Rectal smooth muscle tissue (tissue), 1 donor: ENCODE results near the gene GBE1.

Experiments used
- H3K27ac ChIP-seq: one replicate; pipeline ENCODE4 v1.7.0; 2013; ENCODE audit warnings: low read depth, low read length, inconsistent platforms
- H3K27me3 ChIP-seq: one replicate; pipeline ENCODE4 v1.7.0; 2013; ENCODE audit warnings: low read length; ENCODE audit not compliant: control insufficient read depth, insufficient read depth
- H3K36me3 ChIP-seq: one replicate; pipeline ENCODE4 v1.7.0; 2013; ENCODE audit warnings: low read length; ENCODE audit not compliant: control insufficient read depth, insufficient read depth
- H3K4me1 ChIP-seq: one replicate; pipeline ENCODE4 v1.7.0; 2013; ENCODE audit warnings: low read length; ENCODE audit not compliant: control insufficient read depth, insufficient read depth
- H3K4me3 ChIP-seq: one replicate; pipeline ENCODE4 v1.7.0; 2013; ENCODE audit warnings: low read length
- H3K9ac ChIP-seq: one replicate; pipeline ENCODE4 v1.7.0; 2013; ENCODE audit warnings: low read length

GBE1 gene

DNA sequence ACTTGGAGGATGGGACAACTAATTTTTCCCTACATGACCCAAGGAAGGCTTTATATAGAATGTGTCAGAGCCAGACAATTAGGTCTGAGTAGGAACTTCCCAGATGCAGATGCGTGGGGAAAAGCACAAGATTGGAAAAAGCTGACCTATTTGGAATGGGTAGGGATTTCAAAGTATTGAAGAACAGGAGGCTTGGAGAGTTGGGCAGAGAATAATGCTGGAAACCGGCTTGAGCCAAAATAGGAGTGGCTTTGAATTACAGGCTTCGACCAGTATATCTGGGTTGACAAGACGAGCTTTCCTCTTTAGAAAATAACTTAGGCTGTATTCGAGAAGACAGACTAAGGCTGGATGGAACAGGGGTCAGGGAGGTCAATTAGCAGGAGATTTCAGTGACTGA, 181.1 kb downstream of the GBE1 start:
- Histone ChIP-seq H3K27ac (no peak overlapping the region), H3K9ac (no peak overlapping the region), H3K4me3 (no peak overlapping the region), H3K36me3 (no peaks in the 10 kb centered on the region), H3K27me3 (no peaks in the 10 kb centered on the region), H3K4me1 (no peaks in the 10 kb centered on the region)

DNA sequence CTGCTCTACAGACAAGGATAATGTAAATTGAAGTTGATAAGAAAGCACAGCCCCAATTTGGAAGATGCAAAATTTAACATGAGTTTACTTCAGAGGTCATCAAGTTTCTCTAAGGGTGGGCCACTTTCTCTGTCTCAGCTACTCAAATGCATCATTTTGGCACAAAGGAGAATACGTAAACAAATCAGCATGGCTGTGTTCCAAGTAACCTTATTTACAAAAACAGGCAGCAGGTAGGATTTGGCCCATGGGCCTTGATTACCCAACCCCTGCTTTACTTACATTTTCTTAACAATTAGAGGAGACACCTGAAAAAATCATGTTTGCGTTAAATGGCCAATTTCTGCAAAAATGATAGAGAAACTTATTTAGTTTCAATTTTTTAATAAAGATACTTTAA, 181.7 kb downstream of the GBE1 start:
- Histone ChIP-seq H3K4me1 (no peaks in the 10 kb centered on the region), H3K27ac (no peak overlapping the region), H3K9ac (no peak overlapping the region), H3K4me3 (no peak overlapping the region), H3K27me3 (no peaks in the 10 kb centered on the region), H3K36me3 (no peaks in the 10 kb centered on the region)

DNA sequence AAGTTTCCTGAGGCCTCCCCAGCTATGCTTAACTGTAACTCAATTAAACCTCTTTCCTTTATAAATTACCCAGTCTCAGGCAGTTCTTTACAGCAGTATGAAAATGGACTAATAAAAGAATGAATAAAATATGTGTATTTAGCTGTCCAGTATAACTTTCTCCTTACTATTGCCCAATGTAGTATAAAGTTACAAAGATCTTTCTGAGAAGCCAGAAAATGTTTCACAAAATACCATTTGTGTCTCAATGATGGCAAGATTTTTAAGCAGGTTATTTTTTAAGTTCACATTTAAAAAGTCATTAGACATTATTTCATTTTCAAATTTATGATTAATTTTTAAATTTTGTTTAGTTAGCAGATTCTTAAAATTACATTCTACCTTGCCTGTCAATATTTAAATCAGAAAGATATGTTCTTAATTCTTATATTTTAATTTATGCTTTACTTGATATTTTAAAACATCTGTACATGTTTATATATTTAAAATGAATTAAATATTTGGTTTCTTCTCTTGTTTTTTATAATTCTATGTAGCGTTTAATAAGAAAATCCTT, 189.2 kb downstream of the GBE1 start:
- H3K9ac ChIP-seq, result no peak overlapping the region
- no peak overlapping the region for H3K27ac ChIP-seq

DNA sequence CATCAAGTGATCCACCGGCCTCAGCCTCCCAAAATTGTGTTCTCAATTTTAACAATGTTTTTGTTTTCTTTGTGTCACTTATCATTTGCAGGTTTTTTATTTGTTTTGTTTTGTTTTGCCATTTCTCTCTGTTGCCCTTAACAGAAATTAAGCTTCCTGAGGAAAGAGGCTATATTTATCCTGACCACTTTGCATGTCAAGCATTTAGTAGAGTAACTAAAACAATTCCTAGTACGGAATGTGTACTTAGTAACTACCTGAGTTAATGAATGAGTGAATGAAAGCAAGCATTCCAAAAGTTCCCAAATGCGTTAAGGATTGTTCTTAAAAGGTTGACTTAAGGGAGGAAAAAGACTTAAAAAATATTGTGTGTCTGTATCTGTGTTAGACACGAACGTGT, 193.1 kb downstream of the GBE1 start:
- Histone ChIP-seq H3K4me1 (no peaks in the 10 kb centered on the region), H3K27me3 (no peaks in the 10 kb centered on the region), H3K36me3 (no peaks in the 10 kb centered on the region), H3K27ac (no peak overlapping the region), H3K9ac (no peak overlapping the region), H3K4me3 (no peak overlapping the region)

More for the DNA sequence above, 189.2 kb downstream of the GBE1 start:
- Histone ChIP-seq H3K36me3 (no peaks in the 10 kb centered on the region), H3K4me3 (no peak overlapping the region), H3K27me3 (no peaks in the 10 kb centered on the region), H3K4me1 (no peaks in the 10 kb centered on the region)

DNA sequence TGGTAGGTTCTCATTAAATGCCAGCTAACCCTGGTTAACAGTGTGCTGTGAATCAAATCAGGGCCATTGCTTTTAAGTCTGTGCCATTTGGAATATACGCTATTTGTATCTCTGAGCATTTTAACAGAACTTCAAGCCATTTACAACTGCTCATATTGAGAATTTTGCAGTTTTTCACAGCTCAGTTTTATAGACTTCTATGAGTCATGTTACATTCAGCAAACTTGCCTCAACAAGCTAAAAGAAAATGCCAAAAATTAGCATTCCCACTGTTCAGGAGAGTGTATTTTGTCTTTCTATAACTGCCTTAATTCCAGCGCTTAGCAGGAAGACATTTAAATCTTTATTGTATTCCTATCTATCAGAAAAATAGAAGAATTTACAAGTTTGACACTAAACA, 196.4 kb downstream of the GBE1 start:
- H3K4me3 ChIP-seq, result no peak overlapping the region
- H3K27me3 ChIP-seq, result no peaks in the 10 kb centered on the region
- H3K27ac ChIP-seq, result no peak overlapping the region
- H3K4me1 ChIP-seq, result no peaks in the 10 kb centered on the region
- no peak overlapping the region for H3K9ac ChIP-seq
- H3K36me3 ChIP-seq, result no peaks in the 10 kb centered on the region

DNA sequence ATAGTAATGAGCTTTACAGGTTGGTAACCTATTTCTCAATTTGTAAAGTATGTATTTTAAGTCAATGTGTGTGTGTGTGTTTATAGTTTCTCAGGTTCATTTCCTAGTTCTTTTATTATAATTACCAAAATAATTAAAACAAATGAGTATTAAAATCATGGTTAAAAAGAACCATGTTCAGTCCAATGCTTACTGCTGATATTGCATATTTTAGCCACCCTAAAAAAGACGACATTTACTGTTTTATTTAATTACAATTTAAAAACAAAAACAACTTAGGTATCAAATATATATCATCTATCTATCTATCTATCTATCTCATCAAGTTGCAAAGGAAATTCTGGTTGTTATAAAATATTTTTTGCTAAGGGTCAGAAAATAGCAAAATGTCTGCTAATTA, 203.3 kb downstream of the GBE1 start:
- Histone ChIP-seq H3K36me3 (no peaks in the 10 kb centered on the region), H3K27ac (no peak overlapping the region), H3K4me3 (no peak overlapping the region), H3K9ac (no peak overlapping the region), H3K27me3 (no peaks in the 10 kb centered on the region), H3K4me1 (no peaks in the 10 kb centered on the region)

DNA sequence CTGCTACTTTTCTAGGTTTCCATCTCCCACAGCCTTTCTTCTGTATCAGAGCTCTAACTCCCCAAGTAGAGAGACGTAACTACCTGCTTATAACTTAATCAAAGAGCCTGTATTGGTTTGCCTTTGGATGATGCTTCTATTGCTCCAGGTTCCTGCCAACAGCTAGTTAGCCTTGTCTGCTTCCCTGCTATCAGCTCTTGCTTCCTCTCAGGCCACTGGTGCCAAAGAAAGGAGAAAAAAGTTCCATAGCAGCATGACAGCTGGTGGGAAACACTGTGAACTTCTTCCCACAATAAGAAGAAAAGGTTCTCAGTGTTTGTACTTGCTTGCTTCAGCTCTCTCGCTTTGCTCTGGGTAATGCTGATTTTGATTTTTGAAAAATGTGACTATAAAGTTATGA, 206.6 kb downstream of the GBE1 start:
- no peak overlapping the region for H3K27ac ChIP-seq
- no peak overlapping the region for H3K4me3 ChIP-seq
- no peak overlapping the region for H3K9ac ChIP-seq
- no peaks in the 10 kb centered on the region for H3K27me3 ChIP-seq
- H3K36me3 ChIP-seq, result no peaks in the 10 kb centered on the region
- H3K4me1 ChIP-seq, result no peaks in the 10 kb centered on the region

DNA sequence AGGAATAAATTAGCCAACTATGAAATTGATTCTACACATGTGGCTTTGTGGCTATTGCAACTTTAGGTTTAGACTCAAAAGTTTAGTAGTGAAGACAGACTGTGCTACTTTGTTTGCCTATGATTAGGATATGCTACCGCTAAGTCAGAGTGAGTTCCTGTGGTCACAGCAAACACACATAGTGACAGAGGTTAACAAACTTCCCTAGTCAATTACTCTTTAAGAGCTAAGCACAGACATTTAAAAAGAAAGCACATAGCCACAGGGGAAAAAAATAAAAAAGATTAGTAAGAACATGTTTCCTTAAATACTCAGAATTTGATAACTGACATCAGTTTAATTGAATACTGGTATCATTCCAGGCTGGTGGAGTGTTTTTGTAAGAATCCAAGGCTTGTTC, 207.1 kb downstream of the GBE1 start:
- H3K27ac ChIP-seq, result no peak overlapping the region
- H3K9ac ChIP-seq, result no peak overlapping the region
- no peaks in the 10 kb centered on the region for H3K36me3 ChIP-seq
- H3K27me3 ChIP-seq, result no peaks in the 10 kb centered on the region
- no peaks in the 10 kb centered on the region for H3K4me1 ChIP-seq
- no peak overlapping the region for H3K4me3 ChIP-seq

DNA sequence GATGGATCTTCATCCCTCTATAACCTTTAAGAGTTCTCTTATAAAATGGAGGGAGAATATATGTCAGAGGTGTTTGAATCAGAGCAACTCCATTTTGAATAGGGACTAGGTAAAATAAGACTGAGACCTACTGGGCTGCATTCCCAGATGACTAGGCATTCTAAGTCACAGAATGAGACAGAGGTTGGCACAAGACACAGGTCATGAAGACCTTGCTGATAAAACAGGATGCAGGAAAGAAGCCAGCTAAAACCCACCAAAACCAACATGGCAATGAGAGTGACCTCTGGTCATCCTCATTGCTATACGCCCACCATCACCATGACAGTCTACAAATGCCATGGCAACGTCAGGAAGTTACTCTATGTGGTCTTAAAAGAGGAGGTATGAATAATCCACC, 211.0 kb downstream of the GBE1 start:
- Histone ChIP-seq H3K4me3 (no peak overlapping the region), H3K27me3 (no peaks in the 10 kb centered on the region), H3K27ac (no peak overlapping the region), H3K9ac (no peak overlapping the region), H3K36me3 (no peaks in the 10 kb centered on the region), H3K4me1 (no peaks in the 10 kb centered on the region)

DNA sequence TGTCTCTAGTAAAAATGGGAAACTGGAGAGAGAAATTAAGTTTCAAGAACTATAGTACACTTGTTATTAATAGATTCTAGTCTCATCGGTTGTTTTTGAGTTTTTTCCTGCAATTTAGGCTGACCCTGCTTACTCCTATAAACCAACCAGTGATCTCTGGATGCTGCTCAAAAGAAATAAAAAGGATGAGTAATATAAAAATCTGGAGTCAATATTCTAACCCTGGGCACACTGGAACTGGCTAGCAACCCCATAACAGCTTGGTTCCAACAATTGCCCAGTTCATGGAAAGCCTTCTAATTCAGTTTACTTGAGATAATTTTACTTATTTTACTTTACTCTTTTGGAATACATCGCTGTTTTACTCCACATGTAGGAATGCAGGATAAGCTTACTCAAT, 211.6 kb downstream of the GBE1 start:
- Histone ChIP-seq H3K9ac (no peak overlapping the region), H3K27me3 (no peaks in the 10 kb centered on the region), H3K4me1 (no peaks in the 10 kb centered on the region), H3K4me3 (no peak overlapping the region), H3K27ac (no peak overlapping the region), H3K36me3 (no peaks in the 10 kb centered on the region)

DNA sequence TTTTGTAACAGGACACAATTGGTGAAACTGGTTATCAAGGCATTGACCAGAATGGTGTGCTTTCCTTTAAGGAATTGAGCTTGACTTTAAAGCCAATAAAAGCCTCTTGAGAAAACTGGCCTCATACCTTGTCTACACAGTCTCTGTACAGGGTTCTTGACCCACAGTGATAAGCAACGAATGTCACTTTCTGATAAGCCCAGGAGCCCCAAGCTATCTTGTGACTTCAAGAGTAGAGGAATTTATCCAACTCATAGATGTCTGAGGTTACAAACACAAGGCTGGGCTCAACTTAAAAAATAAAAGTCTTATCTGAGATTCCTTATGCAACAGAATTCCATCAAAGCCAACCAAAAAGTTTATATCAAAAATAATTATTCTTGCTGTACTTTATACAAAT, 212.1 kb downstream of the GBE1 start:
- H3K36me3 ChIP-seq, result no peaks in the 10 kb centered on the region
- no peak overlapping the region for H3K4me3 ChIP-seq
- no peak overlapping the region for H3K27ac ChIP-seq
- no peak overlapping the region for H3K9ac ChIP-seq
- no peaks in the 10 kb centered on the region for H3K4me1 ChIP-seq
- H3K27me3 ChIP-seq, result no peaks in the 10 kb centered on the region

DNA sequence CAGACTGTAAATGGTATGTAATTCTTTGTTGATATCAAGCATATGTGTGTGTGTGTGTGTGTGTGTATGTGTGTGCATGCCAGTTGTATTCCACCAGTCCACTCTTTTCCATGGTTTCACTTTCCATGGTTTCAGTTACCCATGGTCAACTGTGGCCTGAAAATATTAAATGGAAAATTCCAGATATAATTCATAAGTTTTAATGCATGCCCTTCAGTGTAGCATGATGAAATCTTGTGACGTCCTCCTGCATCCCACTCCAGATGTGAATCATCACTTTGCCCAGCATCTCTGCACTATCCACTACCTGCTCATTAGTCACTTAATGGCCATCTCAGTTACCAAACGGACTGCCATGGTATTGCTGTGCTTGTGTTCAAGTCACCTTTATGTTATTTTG, 215.9 kb downstream of the GBE1 start:
- Histone ChIP-seq H3K4me3 (no peak overlapping the region), H3K27me3 (no peaks in the 10 kb centered on the region), H3K4me1 (no peaks in the 10 kb centered on the region), H3K27ac (no peak overlapping the region), H3K9ac (no peak overlapping the region), H3K36me3 (no peaks in the 10 kb centered on the region)

DNA sequence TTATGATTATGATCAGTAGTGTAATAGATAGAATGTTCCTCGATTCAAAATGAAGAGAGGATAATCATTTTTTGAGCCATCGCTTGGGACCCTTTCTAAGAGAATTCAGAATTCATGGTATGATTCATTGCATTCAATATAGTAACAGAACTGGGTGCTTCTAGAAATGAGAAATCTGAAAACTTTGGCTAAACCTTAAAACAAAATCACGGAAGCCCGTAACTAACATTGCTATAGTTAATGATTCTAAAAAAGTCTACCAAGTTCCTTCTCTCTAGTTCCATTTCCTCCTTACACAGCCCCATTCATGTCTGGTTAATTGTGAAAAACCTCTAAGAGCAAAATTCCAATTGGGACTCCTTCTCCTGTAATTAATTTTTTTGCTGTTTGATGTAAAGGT, 217.1 kb downstream of the GBE1 start:
- H3K4me3 ChIP-seq, result no peak overlapping the region
- no peaks in the 10 kb centered on the region for H3K4me1 ChIP-seq
- H3K27ac ChIP-seq, result no peak overlapping the region
- H3K9ac ChIP-seq, result no peak overlapping the region
- H3K27me3 ChIP-seq, result no peaks in the 10 kb centered on the region
- no peaks in the 10 kb centered on the region for H3K36me3 ChIP-seq
